GM23248 (cell line): ENCODE measurements around the gene SOX5.

ENCODE experiments used
- EZH2 ChIP-seq: fragments of 200-600 bp; sonication (generic); IDR thresholded peaks from 2 replicates; pipeline ENCODE4 v1.6.1; 2018; ENCODE audit warnings: antibody characterized with exemption, mild to moderate bottlenecking; ENCODE audit not compliant: insufficient read depth, poor library complexity, severe bottlenecking
- EZH2phosphoT487 ChIP-seq: fragments of 200-600 bp; sonication (generic); IDR thresholded peaks from 2 replicates; pipeline ENCODE4 v1.6.1; 2018; ENCODE audit warnings: antibody characterized with exemption, moderate library complexity, mild to moderate bottlenecking, low read depth; ENCODE audit not compliant: insufficient read depth

- no peak for TF ChIP-seq EZH2
- no peak for TF ChIP-seq EZH2phosphoT487
Observed at GRCh38 chr12:23552417-23552816, 397.1 kb downstream of the SOX5 start.
